ENCODE data around the gene ANKH.
"Not testable (repeated sequence)": the region's sequence is repeated elsewhere in the genome, so short reads cannot be mapped to it uniquely, and the experiment has no call there.

Gene ANKH

DNA sequence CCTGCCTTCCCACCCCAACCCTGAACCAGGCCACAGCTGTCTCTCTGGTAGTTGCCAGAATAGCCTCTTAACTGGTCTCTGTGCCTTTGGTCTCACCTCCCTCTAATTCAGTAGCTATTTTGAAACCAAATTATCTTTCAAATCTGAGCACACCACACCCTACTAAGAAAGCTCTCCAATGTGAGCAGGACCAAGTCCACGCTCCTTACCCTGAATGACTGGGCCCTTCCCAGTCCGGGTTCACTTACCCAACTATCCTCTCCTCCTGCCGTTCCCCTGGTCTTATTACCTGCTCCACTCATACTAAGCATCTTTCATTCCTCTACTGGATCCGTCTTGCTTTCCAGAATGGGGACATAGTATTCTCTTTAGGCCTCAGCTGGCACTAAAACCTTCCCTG lies 16.8 kb downstream of the ANKH start:
- DNase-seq (ENCODE audit: low read depth): no peak

DNA sequence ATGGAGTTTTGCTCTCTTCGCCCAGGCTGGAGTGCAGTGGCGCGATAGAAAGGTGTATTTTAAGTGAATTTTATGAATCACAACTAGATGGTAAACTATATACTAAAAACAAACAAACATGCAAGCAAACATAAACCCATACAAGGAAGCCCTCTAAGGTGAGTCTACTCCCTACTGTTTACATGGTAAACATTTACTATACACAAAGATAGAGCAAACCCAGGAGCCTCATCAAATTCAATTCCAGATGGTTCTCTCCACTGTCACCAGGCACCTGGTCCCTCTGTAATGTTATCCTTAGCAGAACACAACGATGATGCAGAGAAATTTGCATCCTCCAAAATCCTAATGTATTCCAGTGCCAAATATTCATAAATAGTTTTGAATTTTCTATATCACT lies 17.9 kb downstream of the ANKH start:
- no peak for DNase-seq (ENCODE audit: low read depth)

DNA sequence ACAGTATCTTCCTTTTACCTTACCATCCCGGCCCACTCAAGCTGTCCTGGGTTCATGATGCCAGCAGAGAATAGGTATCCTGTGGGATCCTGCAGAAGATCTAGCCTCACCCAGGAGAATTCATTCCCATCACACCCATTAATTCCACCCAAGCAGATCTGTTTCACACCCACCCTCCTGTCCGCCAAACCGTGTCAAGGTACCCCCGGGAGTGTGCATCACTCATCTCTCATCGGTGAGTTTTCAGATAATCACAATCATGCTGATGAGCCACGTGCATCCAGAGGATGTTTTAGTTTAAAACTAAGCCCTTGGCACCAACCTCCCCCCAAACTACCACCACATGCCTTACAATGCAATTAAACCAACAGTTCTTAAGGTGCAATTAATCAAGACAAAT lies 18.8 kb downstream of the ANKH start:
- no peak for DNase-seq (ENCODE audit: low read depth)

DNA sequence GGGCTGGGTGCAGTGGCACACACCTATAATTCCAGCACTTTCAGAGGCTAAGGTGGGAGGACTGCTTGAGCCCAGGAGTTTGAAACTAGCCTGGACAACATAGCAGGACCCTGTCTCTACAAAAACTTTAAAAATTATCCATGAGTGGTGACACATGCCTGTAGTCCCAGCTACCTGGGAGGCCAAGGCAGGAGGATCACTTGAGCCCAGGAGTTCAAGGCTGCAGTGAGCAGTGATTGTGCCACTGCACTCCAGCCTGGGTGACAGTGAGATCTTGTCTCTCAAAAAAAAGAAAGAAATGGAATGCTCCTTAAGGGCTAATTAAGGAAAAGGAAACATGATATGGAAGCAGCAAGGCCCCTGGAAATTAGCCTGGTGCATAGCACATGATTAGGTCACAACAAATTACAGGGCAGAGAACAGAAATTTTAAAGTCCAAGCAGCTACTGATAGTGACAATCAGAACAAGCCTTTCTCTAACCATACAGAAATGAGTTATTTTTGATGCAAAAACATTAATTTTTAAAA lies 19.5 kb downstream of the ANKH start:
- no peak for DNase-seq (ENCODE audit: low read depth)

DNA sequence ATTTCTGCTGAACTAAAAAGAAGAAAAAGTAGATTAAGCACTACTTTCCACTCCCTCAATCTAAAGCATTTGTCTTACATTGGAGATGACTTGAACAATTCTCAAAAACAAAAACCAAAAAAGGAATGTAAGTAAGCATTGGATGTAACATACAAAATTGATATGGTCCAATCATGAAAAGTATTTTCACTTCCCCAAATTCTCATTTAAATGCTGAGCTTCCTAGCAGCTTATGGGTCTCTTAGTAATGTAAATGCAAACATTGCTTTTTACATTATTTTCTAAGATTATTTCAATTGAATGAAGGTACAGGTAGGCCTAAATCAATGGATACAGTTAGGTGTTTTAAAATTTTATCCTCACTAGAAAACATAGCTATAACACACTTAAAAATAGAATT lies 20.0 kb downstream of the ANKH start:
- no peak for DNase-seq (ENCODE audit: low read depth)

DNA sequence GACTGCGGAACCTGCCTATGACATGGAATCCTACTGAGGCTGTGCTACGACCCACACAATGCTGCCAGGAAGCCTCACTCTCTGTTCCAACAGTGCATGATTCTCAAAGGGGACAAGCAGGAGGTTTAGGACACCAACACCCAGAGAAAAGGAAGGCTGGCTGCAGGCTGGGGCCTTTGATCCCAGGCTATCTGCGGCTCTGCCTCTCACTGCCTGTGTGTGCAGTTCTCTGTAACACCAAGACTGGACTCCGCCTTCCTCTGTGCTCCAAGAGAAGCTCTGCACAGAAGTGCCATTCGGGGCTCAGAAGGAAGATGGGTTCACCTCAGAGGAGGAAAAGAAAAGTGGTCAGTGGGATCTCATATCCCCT lies 20.5 kb downstream of the ANKH start:
- no peak for DNase-seq (ENCODE audit: low read depth)

DNA sequence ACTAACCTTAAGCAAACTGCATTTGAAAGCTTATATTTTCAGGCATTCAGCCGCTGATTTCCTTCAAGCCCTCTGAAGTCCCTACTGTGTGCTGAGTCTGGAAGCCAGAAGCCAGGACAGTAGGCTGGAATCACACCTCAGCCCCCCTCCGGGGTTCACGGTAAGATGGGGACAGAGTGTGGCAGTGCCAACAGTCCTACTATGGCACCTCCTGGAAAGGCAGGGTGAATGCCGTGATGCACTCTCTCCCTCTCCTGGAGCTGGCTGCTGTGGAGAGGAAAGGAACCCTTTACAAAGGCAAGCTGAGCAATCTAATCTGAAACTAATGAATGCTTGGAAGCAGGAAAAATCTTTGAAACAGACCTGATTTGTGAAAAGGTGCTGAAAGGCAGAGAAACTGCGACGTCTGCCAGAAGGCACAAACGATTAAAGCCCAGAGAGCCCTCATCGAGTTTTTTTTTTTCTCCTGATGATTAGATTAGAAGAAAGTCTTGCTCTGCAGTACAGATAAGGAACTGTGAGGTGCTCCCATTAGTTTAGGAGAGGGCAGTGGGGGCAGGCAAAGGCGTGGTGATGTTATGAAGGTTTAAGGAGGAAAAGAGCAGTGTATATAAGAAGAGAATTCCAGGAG lies 21.0 kb downstream of the ANKH start:
- DNase-seq (ENCODE audit: low read depth): no peak

DNA sequence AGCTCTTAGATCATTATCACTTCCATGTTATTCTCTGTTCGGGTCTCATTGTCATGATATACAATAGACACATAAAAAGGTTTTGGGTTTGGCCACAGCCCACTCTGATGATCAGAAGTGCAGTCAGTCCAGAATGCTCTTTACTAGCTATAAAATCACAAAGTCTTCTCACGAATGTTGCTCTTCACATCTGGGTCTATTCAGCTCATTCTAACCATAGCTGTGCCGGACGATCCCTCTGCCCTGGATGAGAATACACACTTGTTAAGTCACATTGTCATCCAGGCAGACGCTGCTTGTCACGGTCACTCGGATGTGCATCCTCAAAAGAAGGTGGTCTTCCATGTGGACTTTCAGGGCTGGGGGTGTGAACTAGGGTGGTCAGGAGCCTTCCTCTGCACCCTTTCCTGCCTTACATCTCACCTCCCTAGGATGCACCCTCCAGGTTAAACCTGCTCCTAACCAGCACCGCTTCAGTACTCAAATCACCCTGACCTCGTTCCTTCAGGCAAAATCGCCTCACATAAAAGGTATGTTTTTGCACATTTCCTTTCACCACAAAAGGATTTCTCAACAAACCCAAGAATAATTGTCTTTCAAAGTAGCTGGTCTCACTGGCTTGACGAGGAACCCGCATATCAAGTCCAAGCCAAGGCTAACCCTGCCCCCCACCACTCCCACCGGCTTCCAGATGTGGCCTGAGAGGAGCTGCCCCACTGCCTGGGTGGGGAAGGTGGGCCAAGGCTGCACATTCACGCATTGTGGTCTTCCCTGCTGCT lies 21.9 kb downstream of the ANKH start:
- DNase-seq (ENCODE audit: low read depth): no peak

DNA sequence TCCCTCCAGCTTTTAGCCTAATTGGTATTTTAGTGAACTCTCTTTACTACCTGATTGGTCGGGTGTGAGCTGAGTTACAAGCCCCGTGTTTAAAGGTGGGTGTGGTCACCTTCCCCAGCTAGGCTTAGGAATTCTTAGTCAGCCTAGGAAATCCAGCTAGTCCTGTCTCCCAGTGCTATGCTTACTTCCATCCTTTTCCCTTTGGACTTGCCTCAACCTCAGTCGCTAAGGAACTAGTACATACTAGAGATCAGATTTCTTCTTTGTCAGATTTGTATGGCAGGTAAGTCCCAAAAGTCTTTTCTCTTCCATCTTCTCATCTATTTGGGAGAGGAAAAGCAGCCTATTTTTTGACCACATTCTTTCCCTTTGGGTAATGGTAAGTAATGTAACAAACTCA lies 22.6 kb downstream of the ANKH start:
- DNase-seq (ENCODE audit: low read depth): not testable (repeated sequence)

DNA sequence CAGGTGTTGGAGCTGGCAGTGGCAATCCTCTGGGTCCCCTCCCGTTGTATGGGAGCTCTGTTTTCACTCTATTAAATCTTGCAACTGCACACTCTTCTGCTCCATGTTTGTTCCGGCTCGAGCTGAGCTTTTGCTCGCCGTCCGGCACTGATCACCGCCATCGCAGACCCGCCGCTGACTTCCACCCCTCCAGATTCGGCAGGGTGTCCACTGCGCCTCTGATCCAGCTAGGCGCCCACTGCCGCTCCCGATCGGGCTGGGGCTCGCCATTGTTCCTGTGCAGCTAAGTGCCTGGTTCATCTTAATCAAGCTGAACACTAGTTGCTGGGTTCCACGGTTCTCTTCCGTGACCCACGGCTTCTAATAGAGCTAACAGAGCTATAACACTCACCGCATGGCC lies 23.2 kb downstream of the ANKH start:
- DNase-seq (ENCODE audit: low read depth): no peak

DNA sequence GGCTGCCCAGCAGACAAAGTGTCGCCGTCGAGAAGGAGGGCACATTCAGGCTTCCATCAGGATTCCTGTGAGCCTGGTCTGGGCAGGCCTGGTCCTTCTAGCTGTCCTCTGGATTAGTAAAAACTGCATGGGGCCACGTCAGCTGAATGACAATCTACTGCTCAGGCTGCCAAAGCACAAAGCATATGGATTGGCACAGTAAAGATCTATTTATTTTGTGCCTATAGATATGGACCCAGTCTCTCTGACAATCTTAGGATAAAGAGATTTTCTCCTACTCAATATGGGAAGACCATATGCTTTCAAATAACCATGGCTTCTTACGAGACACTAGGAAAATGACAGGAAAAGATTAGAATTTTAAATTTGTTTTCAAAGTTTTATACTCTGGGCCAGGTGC lies 24.1 kb downstream of the ANKH start:
- DNase-seq (ENCODE audit: low read depth): no peak

DNA sequence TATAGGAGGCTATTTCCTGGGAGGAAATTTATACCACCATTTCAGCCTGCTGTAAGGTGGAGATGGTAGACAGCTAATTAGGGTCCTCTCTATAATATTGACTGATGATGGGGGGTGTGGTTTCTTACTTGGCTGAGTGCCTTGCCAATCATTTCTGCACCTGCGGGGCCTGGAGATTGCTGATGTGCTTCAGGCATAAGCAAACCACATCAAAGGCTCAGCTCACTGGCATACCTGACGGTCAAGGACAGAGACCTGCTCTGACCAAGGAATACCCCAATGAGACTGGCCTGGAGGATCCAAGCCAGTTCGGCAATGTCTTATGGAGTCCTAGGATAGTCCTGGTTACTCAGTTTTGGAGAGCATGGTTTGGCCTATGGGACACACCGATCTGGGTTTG lies 29.5 kb downstream of the ANKH start:
- no peak for DNase-seq (ENCODE audit: low read depth)

DNA sequence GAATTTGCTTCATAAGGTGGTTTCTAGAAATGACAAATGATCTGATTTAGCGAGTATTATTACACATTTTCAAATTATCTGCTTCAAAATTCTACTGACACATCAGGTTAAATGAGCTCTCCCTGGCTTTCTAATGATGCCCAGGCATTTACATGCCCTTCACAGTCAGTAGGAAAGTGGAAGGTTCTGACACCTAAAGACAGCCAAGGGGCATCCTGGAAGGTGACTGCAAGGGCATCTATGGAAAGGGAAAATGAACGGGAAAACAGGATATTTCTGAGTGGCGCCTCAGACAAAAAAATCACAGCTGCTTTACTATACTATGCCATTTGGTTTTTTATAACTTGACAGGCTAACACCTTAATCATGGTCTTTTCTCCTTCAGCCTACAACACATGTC lies 31.0 kb downstream of the ANKH start:
- no peak for DNase-seq (ENCODE audit: low read depth)

DNA sequence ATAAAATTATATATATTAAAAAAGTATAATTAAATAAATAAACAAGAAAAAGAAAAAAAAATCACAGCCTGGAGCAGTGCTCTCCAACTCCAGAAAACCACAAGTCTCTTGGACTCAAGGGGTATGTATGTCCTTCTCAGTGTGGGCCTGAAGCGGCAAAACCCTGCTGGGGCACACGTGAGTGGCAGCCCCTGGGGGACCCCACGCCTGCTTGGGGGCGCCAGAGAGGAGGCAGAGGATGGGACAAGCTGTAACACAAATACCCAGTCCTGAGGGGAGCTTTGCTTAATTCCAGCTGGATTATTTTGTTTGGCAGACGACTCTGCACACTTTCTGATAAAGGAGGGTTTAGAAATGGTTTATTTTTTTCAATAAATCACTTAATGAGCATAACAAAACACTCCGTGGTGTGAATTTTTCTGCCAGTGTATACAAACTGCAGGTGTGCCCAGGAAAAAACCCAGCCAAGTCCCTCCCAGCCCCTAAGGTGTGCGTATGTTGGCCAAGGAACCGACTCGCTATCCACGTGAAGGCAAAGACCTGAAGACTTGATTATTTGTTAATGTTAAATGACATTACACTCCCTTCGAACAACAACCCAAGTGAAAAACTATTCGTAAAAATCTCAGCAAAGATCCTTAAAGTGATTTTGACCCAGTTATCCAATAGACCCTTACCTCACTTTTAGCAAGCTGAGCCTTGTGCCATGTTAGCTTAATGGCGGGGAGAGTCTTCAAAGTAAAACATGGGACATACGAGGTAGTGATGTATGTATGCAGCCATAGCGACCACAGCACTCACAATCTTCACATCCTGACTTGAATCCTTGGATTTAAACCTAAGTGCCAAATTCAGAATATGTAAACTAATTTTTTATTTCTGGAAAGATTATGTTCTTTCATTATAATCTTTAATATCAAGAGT lies 32.9 kb downstream of the ANKH start:
- DNase-seq (ENCODE audit: low read depth): no peak

DNA sequence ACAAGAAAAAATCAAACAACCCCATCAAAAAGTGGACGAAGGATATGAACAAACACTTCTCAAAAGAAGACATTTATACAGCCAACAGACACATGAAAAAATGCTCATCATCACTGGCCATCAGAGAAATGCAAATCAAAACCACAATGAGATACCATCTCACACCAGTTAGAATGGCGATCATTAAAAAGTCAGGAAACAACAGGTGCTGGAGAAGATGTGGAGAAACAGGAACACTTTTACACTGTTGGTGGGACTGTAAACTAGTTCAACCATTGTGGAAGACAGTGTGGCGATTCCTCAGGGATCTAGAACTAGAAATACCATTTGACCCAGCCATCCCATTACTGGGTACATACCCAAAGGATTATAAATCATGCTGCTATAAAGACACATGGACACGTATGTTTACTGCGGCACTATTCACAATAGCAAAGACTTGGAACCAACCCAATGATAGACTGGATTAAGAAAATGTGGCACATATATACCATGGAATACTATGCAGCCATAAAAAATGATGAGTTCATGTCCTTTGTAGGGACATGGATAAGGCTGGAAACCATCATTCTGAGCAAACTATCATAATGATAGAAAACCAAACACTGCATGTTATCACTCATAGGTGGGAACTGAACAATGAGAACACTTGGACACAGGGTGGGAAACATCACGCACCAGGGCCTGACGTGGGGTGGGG lies 34.0 kb downstream of the ANKH start:
- not testable (repeated sequence) for DNase-seq (ENCODE audit: low read depth)

DNA sequence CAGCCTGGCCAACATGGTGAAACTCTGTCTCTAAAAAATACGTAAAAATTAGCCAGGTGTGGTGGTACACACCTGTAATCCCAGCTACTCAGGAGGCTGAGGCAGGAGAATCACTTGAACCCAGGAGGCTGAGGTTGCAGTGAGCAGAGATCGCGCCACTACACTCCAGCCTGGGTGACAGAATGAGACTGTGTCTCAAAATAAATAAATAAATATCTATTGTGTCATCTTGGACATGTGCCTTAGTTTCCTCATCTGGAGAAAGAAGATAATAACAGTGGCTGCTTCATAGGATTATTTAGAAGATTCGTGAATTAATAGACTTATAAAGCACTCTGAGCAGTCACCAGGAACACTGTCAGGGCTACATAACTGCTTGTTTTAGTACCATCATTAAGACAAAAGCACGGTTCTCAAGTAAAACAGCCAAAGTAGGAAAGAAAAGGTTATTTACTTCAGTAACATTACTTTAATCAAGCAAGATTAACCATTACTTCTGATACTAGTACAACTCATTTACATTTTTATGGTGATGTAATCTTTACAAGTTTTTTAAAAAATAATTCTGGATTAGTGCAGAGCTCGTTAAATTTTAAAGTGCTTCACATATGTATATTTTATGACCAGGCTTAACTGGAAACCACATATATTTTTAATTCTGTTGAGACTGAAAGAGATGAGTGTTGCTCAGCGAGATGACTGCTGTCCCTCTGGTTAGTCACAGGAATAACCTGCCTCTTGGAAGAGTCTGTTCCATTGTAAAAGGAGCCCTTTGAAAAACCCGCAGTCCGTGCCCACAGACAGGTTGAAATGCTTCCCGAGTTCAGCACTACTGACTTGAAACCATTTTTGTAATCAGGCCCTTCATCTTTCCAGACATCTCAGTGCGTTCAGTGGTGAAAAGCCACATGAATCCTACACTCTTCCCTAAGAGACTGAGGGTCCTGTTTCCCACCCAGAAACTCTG lies 36.7 kb downstream of the ANKH start:
- DNase-seq (ENCODE audit: low read depth): no peak

DNA sequence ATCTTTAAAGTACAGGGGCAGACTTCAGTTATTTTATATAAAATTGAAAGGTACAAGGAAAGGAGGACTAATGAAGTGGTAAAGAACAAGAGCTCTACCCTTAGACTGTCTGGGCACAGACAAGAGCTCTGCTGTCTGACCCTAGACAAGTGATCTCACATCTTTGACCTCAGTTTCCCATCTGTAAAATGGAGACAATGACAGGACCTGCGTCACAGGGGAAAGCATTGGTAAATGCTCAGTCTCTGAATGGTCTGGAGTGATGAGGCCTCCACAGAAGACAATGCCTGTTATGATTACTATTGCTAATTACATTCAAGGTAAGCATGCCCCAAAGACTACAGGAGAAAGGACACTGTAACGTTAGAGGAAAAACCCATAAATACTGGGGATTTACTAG lies 37.5 kb downstream of the ANKH start:
- no peak for DNase-seq (ENCODE audit: low read depth)

DNA sequence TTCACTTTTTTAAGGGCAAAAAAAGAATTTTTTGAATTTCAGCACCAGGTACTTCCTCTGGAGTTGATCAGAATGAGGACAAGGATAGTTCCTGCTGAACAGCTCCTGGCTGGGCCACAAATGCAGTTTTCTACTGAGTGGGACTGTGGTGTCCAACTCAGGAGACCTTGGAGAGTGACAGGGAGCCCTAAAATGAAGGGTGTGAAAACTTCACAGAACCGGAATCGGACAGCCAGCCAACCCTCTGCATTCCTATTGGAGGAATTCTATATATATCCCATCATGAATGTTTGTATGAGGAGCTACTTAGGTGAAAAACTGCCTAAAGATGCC lies 40.6 kb downstream of the ANKH start:
- DNase-seq (ENCODE audit: low read depth): no peak

DNA sequence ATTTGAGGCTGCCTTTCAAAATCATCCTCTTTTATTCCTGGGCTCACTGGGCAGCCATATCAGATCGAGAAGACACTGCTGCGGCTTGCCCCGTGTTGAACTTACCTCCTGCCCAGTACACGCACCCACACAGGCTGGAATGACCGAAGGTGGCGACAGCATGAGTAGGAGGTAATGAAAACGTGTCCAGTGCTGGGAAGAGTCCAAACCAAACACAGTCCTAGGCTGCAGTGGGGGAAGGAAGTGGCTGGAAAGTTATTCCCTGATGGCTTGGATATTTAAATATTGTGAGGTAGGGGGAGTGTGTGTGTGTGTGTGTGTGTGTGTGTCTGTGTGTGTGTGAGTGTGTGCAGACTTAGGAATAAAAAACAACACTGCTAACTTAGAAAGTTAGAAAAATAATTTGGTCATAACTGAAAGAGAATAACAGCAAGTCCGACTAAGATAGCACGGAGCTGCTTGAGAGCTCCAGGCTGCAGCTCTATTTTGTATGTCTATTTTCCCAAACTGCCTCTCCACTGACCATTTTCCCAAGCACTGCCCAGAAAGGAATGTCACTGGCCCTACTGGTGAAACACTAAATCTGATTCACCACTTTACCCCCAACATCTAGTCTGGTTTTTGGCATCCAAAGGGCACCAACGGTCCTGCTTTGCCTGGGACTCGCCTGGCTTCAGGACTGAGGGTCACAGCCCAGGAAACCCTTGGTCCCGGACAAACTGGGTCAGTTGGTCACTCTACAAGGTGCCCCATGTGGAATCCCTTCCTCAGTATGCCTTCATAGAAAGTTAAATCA lies 41.2 kb downstream of the ANKH start:
- no peak for DNase-seq (ENCODE audit: low read depth)

DNA sequence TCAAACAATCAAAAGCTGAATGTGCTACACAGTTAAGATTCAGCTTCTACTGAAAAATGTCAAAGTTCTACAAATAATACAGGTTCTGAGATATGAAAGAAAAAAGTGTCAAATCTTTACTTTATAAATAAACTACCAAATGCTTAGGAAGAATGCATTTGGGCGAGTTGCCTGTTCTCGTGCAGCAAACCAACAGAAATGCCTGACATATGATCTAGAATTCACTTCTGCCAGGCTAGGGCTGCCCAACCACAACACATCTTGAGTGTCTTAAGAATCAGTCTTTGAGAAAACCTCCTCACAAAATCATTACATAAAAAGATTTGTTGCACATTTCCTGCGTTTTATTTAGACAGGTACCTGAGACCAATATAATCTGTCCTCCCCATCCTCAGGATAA lies 42.2 kb downstream of the ANKH start:
- DNase-seq (ENCODE audit: low read depth): no peak

Data from stimulated activated CD8-positive, alpha-beta memory T cell treated with anti-CD3 and anti-CD28 coated beads, Interleukin-12 subunit alpha, Interleukin-12 subunit beta, amount 100 ng/mL, for 1 hour (primary cell).